ENCODE measurements around the gene LRRC17.

DNA sequence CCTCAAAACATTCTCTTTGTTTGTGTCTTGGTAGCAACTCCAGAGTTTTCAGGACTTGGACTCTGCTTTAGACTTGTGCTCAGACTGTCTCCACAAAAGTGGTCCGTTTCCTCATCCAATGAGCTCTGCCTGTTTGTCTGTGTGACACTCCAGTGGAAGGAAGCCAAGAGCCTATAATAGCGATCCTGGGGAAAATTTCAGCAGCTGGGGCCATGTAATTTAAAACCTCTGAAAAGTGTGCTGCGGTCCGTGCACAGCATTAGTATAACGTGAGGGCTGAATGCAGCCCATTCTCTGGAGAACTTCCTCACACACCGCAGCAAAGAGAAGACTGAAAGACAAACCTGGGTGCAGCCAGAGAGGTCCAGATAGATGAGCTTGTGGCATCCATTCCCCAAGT is at the start of gene LRRC17:
- TF ChIP-seq CTCF (conservative IDR thresholded peaks at IDR 0.05) (no peak), EZH2 (IDR thresholded peaks at IDR 0.05; ENCODE audit: low read depth) (no peak)
